Panc1 (cell line): Measurements from ENCODE around the gene TAP2.

Experiments used
- POLR2AphosphoS5 ChIP-seq: IDR thresholded peaks from 2 replicates; pipeline ENCODE4 v1.6.1; 2012; ENCODE audit warnings: mild to moderate bottlenecking, low read depth, low read length, moderate library complexity
- SIN3A ChIP-seq: IDR thresholded peaks from 2 replicates; pipeline ENCODE4 v1.6.1; 2012; ENCODE audit warnings: low read depth, mild to moderate bottlenecking, low read length, moderate library complexity, borderline replicate concordance; ENCODE audit not compliant: insufficient read depth
- TCF7L2 ChIP-seq: IDR thresholded peaks from 2 replicates; pipeline ENCODE4 v1.6.1; 2011; ENCODE audit warnings: mild to moderate bottlenecking, low read depth, low read length, inconsistent platforms
- TF ChIP-seq, protein P1 (sequence below): fragments of 450-650 bp; IDR thresholded peaks from 2 replicates; pipeline ENCODE4 v1.5.1; 2017; ENCODE audit warnings: mild to moderate bottlenecking
- TF ChIP-seq, protein P2 (sequence below), 2 experiments: IDR thresholded peaks; 2 replicates each; pipeline ENCODE4 v1.6.1; 2011 to 2012; ENCODE audit warnings: low read depth in 2 of 2, control low read depth in 1 of 2, low read length in 1 of 2, mild to moderate bottlenecking in 1 of 2, moderate library complexity in 1 of 2; ENCODE audit not compliant: insufficient read depth in 1 of 2

DNA sequence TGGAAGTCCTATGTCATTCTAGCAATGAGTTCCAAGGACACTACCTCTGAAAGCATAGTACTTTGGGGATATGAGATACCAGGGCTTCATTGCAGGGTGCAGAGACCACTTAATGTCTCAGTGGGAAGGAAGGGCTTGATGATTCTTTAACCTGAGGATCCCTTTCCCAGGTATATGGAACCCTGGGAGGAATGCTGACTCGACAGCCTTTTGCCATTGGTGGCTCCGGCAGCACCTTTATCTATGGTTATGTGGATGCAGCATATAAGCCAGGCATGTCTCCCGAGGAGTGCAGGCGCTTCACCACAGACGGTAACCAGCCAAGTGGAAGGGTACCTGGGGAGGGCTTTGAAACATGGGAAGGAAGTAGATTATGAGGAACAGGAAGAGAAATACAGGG, 19.7 kb upstream of the TAP2 start:
- TF ChIP-seq, protein P1, sequence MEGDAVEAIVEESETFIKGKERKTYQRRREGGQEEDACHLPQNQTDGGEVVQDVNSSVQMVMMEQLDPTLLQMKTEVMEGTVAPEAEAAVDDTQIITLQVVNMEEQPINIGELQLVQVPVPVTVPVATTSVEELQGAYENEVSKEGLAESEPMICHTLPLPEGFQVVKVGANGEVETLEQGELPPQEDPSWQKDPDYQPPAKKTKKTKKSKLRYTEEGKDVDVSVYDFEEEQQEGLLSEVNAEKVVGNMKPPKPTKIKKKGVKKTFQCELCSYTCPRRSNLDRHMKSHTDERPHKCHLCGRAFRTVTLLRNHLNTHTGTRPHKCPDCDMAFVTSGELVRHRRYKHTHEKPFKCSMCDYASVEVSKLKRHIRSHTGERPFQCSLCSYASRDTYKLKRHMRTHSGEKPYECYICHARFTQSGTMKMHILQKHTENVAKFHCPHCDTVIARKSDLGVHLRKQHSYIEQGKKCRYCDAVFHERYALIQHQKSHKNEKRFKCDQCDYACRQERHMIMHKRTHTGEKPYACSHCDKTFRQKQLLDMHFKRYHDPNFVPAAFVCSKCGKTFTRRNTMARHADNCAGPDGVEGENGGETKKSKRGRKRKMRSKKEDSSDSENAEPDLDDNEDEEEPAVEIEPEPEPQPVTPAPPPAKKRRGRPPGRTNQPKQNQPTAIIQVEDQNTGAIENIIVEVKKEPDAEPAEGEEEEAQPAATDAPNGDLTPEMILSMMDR = no peak
- no peak for TF ChIP-seq SIN3A
- TF ChIP-seq POLR2AphosphoS5 = no peak
- TF ChIP-seq, protein P2, sequence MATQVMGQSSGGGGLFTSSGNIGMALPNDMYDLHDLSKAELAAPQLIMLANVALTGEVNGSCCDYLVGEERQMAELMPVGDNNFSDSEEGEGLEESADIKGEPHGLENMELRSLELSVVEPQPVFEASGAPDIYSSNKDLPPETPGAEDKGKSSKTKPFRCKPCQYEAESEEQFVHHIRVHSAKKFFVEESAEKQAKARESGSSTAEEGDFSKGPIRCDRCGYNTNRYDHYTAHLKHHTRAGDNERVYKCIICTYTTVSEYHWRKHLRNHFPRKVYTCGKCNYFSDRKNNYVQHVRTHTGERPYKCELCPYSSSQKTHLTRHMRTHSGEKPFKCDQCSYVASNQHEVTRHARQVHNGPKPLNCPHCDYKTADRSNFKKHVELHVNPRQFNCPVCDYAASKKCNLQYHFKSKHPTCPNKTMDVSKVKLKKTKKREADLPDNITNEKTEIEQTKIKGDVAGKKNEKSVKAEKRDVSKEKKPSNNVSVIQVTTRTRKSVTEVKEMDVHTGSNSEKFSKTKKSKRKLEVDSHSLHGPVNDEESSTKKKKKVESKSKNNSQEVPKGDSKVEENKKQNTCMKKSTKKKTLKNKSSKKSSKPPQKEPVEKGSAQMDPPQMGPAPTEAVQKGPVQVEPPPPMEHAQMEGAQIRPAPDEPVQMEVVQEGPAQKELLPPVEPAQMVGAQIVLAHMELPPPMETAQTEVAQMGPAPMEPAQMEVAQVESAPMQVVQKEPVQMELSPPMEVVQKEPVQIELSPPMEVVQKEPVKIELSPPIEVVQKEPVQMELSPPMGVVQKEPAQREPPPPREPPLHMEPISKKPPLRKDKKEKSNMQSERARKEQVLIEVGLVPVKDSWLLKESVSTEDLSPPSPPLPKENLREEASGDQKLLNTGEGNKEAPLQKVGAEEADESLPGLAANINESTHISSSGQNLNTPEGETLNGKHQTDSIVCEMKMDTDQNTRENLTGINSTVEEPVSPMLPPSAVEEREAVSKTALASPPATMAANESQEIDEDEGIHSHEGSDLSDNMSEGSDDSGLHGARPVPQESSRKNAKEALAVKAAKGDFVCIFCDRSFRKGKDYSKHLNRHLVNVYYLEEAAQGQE (IDR thresholded peaks at IDR 0.05; ENCODE audit: insufficient read depth in 1 of 2, low read depth in 2 of 2, low read length in 1 of 2) = no peak
- no peak for TF ChIP-seq TCF7L2
